ENCODE results near the gene SSR3.
"Not testable (repeated sequence)": the region's sequence is repeated elsewhere in the genome, so short reads cannot be mapped to it uniquely, and the experiment has no call there.

SSR3 gene

DNA sequence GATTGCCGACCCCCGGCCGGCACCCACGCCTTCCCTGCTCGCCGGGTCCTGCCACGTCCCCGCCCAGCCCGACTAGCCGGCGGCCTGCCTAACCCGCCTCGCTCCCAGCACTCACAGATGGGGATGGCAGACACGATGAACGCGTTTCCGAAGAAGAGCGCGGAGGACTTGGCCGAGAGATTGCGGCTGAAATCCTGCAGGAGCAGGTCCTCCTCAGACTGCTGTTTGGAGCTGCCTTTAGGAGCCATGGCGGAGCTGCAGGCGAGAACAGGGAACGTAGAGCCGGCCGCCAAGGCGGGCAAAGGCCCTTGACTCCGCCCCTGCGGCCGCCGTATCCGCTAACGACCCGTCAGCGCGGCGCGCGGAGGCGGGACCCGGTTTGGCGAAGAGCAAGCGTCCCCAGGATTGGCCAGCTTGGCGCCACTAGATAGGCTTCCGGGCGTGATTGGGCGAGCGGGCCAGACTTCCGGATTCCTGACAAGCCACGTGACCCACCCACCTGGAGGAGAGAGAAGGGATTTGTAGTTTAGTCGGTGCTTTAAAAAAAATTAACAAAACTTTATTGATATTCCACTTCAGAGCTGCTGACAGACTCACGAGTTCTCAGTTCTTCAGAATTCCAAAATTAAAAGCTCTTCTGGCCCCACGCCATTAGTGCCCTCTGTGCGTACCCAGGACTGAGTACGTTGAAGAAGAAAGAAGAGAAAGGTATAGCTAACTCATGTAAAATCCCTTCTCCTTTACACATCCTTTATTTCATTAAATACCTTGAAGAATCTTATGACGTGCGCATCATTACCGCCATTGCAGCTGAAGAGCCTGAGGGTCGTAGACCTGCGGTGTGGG lies at the start of gene SSR3:
TSS of gene SSR3 (minus strand) at position 276 of the 846 bp plus-strand sequence. CDS start at position 248, 28 bp downstream.
- DNase-seq = peak; percentile 98

DNA sequence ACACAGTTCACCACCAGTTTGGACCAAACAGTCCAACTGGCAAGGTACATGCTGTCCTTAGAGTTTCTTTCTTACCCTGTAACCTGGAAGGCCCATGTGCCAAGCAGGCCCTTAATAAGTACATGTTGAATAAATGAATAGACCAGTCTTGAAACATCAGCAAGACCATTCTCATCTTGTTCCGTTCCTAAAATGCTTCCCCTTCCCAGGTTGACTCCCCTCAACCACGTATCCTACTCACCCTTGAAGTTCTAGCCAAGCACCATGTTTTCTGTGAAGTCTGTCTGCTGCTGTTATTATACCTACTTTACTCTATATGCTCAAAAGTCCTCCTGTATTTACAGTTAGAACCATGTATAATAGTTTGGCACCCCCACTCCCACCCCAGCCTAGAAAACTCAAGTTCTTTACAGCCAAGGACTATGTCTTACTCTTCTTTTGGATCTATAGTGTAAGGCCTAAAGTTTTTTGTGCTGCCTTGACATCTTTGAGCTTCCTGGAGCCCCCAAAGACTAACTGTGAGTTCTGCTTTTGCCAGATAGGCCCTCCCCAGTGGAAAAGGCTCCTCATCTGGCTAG lies 49.2 kb upstream of the SSR3 start:
- DNase-seq = no peak

DNA sequence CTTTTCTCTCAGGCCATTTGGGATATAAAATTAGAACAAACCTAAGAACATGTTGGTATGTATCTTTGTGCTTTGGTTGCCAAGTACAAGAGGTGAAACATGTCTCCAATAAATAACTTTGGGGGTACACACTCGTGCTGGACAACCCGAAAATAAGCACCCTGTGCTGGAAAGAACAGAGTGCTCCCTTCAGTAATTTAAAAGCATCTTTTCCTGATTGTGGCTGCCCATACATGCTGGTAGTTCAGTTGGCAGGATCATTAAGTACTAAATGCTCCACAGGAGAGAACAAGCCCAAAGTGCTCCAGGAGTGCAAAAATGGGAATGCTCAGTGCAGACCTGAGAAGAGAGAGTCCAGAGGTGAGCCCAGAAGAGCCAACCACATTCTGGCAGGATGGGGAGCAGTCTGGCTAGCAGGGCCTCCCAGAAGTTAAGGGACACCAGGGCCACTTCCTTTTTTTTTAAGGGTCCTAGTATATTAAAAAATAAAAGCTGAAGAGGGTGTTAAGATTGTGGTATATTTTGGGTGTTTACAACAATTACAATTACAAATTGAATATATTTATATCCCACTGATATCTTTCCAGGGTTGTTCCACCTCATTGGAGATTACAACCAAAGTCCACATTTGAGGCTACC lies 48.6 kb upstream of the SSR3 start:
- no peak for DNase-seq

GRCh38 chr3:156602424-156602823 lies 47.5 kb upstream of the SSR3 start:
- DNase-seq = no peak

GRCh38 chr3:156601497-156601896 lies 46.6 kb upstream of the SSR3 start:
- no peak for DNase-seq

GRCh38 chr3:156600834-156601233 lies 45.9 kb upstream of the SSR3 start:
- DNase-seq = no peak

- no peak for DNase-seq
Observed at GRCh38 chr3:156599089-156599874, 44.4 kb upstream of the SSR3 start.

GRCh38 chr3:156598413-156598812 lies 43.5 kb upstream of the SSR3 start:
- DNase-seq = no peak

DNA sequence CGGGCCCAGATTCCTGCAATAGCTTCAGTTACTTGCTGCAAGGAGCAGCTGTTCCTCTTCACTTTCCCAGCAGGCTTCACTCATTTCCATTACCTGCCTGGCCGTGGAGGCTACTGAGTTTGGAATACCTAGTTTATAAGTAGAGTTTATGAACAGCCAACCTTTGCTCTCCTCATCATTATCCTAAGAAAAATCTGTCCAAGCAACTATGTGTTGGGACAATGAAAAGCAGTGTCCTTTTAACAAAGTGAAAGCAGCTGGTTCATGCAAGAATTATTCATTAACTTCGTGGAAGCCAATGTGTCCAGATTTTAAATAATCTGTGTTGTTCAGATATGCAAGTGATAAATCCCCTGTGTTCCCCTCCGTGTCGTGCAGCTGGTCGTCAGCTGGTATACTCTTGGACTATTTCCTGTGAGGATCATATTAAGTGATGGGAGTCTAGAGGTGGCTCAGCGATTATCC lies 39.3 kb upstream of the SSR3 start:
- no peak for DNase-seq

DNA sequence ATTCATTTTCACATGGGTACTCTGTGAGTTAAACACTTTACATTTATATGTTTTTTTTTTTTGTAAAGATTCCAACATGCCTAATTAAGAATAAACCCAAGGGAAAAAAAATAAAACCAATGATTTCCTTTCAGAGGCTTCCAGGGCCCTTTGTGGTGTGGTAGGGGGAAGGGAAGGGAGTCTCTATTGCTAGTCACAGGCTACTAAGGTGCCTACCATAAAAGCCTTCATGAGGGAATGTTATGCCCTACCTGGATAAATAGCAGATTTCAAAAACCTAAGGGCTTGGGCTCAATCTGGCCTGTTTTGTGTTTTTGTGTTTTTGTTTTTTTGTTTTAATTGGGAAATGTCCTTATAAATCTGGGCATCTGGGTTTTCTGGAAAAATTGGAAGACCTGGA lies 38.9 kb upstream of the SSR3 start:
- DNase-seq = no peak

DNA sequence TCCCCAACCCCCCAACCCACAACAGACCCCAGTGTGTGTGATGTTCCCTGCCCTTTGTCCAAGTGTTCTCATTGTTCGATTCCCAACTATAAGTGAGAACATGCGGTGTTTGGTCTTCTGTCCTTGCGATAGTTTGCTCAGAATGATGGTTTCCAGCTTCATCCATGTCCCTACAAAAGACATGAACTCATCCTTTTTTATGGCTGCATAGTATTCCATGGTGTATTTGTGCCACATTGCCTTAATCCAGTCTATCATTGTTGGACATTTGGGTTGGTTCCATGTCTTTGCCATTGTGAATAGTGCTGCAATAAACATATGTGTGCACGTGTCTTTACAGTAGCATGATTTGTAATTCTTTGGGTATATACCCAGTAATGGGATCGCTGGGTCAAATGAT lies 34.9 kb upstream of the SSR3 start:
- not testable (repeated sequence) for DNase-seq

DNA sequence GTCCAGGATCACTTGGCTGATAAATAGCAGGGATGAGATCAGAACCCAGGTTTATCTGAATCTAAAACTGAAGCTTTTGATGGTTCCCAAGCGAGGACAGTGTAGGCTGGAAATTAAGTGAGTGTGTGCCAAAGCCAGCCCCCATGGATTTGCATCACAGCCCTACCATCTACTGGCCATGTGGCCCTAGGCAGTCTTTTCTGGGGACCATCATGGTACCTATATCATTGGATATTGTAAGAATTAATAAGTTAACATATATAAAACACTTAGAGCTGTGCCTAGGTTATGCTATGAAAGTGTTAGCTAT lies 32.8 kb upstream of the SSR3 start:
- DNase-seq = no peak

GRCh38 chr3:156586905-156587759 lies 32.2 kb upstream of the SSR3 start:
- DNase-seq = no peak

DNA sequence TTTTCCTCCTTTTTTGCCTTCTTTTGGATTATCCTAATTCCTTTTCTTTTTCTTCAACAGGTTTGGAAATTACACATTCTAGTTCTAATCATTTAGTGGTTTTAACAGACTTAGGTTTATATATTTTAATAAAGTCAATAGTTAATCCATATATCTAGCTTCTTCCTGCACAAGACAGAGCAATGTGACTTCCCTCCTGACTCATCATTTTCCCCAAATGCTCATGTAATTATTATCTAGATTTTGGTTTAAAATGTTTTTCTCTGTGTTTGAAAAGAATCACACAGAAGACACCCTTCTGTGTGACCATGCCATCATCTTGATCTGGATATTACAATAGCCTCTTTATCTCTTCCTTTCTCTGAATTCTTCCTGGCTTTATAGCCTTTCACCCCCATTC lies 28.6 kb upstream of the SSR3 start:
- no peak for DNase-seq

DNA sequence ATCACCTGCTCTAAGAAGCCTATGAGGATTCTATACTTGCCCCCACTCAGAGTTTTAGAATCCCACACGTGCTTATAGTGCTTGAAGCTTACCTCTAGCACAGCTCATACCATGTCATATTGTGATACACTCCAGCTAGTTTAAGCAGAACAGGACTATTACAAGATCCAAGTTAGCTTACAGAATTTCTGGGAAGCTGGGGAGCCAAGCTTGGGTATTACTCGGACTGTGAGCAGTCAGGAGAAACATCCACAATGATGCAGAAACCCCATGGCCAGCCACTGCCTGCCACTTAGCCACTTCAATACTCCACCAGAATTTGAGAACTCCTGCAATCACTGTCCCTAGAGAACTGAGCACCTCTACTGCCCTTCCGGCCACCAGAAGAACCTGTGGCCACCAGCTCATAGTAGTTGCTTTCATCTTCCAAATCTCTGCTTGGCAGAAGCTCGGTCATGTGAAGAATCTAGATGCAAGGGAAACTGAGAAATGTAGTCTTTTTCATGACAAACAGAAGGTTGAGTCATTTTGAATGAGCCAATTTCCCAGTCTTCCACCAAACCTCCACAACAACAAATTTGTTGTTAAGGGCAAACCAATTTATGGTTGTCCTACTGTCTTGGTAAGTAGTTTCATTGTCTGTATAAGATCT lies 27.7 kb upstream of the SSR3 start:
- no peak for DNase-seq

DNA sequence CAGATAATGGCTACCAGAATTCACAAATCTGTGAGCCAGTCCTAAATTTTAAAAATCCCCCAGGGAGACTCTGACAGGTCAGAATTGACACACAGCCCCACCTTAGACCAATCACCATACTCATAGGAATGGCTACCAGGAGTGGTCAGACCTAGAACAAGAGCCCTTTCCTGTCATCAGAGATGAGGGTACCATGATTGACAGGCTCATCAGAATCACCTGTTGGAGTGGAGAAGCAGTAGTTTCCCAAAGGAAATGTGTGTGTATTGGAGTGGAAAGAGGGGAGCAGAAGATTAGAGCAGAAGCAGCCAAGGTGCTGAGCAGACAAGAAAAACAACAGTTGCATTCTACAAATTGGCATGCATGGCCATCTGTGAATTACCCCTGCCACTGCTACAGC lies 27.0 kb upstream of the SSR3 start:
- DNase-seq = no peak

DNA sequence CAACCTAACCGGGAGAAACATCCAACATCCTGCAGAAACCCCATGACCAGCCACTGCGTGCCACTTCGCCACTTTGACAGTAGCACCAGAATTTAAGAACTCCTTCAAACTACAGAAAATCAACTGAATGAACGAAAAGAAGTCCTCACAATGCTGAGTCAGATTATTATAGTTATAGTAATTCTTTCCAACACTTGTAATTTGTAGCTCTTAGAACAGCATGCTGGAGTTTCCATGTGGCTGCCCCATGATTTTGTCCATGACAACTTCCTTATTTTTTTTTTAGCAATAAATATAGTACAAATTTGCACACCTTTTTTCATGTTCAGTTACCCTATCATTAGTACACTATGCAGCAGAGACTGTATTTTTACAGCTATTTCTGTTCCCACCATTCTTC lies 26.1 kb upstream of the SSR3 start:
- no peak for DNase-seq

DNA sequence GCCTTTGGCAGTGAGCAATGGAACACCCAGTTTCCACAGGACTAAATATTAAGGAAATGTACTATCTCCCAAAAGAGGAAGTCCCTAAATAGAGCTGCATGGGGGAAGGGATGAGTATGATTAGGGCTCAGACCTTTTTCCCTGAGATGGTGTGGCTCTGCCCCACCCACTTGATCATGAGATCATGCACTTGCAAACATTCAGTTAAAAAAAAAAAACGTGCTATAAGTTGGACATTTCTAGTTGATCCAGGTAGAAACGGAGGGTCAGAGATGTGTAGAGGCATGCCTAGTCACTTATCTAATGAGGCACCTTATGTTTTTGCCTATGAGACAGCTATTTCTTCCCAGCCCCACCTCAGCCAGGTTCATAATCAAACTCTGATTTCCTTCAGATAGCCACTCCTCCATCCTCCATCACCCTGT lies 24.5 kb upstream of the SSR3 start:
- no peak for DNase-seq

DNA sequence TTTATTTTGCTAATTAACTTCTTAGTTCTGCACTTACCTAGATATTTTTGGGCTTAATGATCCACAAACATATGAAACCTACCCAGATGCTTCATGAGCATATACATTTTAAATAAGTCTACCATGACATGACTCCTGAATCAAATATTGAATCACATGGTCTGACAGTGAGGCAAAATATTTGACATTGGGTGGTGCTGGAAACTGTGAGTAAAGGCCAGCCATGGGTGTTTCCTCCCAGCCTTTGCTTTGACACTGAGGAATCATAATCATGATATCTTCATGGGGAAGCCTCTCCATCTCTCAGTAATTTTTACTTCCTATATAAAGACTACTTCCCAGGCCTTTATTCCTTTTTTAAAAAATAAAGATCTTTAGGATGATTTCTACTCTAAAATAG lies 22.8 kb upstream of the SSR3 start:
- DNase-seq = no peak

DNA sequence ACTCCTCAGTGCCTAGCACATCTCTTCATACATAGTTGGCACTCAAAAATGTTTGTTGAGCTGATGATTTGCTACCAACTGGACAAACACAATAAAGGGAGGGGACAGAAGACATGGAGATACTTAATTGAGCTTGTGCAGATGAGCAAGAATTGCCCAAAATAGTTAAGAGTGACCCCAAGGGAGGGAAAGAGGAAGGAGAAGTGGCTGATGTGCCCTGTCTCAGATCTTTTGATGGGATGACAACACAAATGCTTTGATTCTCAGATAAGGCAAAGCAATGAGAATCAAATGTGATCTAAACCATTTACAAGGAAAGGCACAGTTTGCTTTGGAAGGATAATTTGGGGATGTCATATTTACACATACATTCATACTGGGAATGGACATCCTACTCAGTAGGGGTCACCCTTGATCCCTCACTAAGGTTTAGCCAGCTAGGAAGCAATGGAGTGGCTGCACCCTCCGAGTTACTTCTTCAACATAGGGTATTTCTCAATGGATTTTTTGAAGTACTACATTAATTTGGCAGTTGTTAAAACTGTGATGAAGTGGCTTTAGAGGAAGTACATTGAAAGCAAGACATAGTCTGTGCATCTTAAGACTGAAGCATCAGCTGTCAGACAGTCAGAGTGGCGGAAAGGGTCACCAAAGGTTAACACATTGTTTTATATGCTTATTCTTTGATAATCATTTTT lies 21.9 kb upstream of the SSR3 start:
- no peak for DNase-seq

GRCh38 chr3:156576051-156576450 lies 21.1 kb upstream of the SSR3 start:
- DNase-seq = no peak
